Panc1 (cell line): ENCODE measurements around the gene GNG5.

Experiments used
- SIN3A ChIP-seq: IDR thresholded peaks from 2 replicates; pipeline ENCODE4 v1.6.1; 2012; ENCODE audit warnings: low read depth, mild to moderate bottlenecking, low read length, moderate library complexity, borderline replicate concordance; ENCODE audit not compliant: insufficient read depth
- TF ChIP-seq, protein P1 (sequence below): fragments of 450-650 bp; IDR thresholded peaks from 2 replicates; pipeline ENCODE4 v1.5.1; 2017; ENCODE audit warnings: mild to moderate bottlenecking

DNA sequence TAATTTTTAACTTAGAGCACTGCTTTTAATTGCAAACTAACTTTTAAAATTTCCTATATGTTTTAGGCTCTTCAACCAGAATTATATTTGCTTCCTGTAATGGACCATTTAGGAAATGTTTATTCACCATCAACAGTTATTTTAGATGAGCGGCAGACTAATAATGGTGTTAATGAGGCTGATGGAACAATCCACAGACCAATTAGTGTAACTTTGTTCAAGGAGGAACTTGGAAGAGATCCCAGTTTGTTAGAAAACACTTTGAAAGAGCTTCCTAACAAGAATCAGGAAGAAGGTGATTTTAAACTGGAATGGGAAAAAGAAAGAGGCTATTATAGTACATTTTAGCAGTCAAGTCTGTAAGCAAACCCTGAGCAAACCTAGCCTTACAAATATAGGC is 19.4 kb upstream of the GNG5 start:
- TF ChIP-seq, protein P1, sequence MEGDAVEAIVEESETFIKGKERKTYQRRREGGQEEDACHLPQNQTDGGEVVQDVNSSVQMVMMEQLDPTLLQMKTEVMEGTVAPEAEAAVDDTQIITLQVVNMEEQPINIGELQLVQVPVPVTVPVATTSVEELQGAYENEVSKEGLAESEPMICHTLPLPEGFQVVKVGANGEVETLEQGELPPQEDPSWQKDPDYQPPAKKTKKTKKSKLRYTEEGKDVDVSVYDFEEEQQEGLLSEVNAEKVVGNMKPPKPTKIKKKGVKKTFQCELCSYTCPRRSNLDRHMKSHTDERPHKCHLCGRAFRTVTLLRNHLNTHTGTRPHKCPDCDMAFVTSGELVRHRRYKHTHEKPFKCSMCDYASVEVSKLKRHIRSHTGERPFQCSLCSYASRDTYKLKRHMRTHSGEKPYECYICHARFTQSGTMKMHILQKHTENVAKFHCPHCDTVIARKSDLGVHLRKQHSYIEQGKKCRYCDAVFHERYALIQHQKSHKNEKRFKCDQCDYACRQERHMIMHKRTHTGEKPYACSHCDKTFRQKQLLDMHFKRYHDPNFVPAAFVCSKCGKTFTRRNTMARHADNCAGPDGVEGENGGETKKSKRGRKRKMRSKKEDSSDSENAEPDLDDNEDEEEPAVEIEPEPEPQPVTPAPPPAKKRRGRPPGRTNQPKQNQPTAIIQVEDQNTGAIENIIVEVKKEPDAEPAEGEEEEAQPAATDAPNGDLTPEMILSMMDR: no peak
- TF ChIP-seq SIN3A: no peak
